Right lobe of liver (tissue), 4 donors: Measurements from ENCODE around the gene HYOU1.

Source experiments
- POLR2A ChIP-seq: fragments of 450-650 bp; IDR thresholded peaks from one replicate; pipeline ENCODE4 v1.6.1; 2017; ENCODE audit warnings: antibody characterized with exemption, mild to moderate bottlenecking
- TF ChIP-seq, protein P1 (sequence below), 4 donors: fragments of 200-600 bp in 3 of 4; fragments of 450-650 bp in 1 of 4; IDR thresholded peaks; one replicate each; pipeline versions ENCODE4 v1.5.1 to v1.8.0; 2016 to 2022; ENCODE audit warnings: antibody characterized with exemption in 4 of 4, mild to moderate bottlenecking in 2 of 4
- donor health status: DM: no; HTN: no; CAD: no.
- donor health status: DM: no; HTN: no; CAD: no.
- donor health status: DM: no; HTN: yes; CAD: no.

DNA sequence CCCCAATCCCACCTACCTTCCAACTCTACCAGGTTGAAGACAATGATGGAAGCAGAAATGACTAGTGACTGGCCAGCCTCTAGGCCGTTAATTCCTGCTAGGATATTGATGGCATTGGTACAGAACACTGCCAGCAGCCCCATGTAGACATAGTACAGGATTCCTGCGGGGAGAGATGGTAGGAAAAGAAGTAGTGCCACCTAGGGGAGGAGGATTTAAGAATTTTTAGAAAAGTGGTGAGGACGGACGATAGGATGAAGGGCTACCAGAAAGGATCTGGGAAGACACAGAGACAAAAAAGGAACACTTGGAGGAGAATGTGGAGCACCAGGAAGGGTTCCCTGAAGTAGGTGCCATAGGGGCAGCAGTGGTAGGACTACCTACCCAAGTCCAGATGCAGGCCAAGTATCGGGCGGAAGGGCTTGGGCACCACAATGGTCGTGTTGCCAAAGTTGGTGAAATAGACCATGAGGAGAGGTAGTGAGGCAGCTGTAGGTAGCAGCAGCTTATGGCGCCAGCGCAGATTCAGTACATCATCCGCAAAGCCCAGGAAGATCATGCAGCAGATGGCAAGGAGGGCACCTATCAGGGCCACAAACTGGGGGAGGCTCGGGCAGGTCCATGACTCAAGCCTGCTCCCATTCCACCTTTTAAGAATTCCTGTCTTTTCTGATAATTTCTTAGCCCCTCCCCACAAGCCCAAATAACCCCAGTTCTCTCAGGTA is 43.4 kb upstream of the HYOU1 start:
- TF ChIP-seq, protein P1, sequence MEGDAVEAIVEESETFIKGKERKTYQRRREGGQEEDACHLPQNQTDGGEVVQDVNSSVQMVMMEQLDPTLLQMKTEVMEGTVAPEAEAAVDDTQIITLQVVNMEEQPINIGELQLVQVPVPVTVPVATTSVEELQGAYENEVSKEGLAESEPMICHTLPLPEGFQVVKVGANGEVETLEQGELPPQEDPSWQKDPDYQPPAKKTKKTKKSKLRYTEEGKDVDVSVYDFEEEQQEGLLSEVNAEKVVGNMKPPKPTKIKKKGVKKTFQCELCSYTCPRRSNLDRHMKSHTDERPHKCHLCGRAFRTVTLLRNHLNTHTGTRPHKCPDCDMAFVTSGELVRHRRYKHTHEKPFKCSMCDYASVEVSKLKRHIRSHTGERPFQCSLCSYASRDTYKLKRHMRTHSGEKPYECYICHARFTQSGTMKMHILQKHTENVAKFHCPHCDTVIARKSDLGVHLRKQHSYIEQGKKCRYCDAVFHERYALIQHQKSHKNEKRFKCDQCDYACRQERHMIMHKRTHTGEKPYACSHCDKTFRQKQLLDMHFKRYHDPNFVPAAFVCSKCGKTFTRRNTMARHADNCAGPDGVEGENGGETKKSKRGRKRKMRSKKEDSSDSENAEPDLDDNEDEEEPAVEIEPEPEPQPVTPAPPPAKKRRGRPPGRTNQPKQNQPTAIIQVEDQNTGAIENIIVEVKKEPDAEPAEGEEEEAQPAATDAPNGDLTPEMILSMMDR (IDR thresholded peaks at IDR 0.05): peak; percentile 20 to 47 (median 42)
- TF ChIP-seq POLR2A: no peak
